NCI-H748 treated with DMSO at 0.1 percent for 48 hours (cell line): Measurements from ENCODE around the gene RAB11FIP4.
"Not testable (repeated sequence)": the region's sequence is repeated elsewhere in the genome, so short reads cannot be mapped to it uniquely, and the experiment has no call there.

ENCODE experiments used
- DNase-seq: peaks from one replicate; lab custom pipeline; 2025; lab: John Stamatoyannopoulos, UW

Gene RAB11FIP4

GRCh38 chr17:31433091-31433790 is 41.8 kb downstream of the RAB11FIP4 start:
- DNase-seq = no peak

- DNase-seq = no peak
Observed at GRCh38 chr17:31433811-31434726, 42.6 kb downstream of the RAB11FIP4 start.

- DNase-seq = no peak
Observed at GRCh38 chr17:31434727-31435050, 43.2 kb downstream of the RAB11FIP4 start.

- DNase-seq = no peak
Observed at GRCh38 chr17:31435581-31435980, 44.1 kb downstream of the RAB11FIP4 start.

- no peak for DNase-seq
Observed at GRCh38 chr17:31437720-31438400, 46.4 kb downstream of the RAB11FIP4 start.

GRCh38 chr17:31439716-31440115 is 48.2 kb downstream of the RAB11FIP4 start:
- no peak for DNase-seq

- DNase-seq = no peak
Observed at GRCh38 chr17:31442276-31442675, 50.8 kb downstream of the RAB11FIP4 start.

- not testable (repeated sequence) for DNase-seq
Observed at GRCh38 chr17:31442856-31443255, 51.4 kb downstream of the RAB11FIP4 start.

GRCh38 chr17:31443386-31443785 is 51.9 kb downstream of the RAB11FIP4 start:
- DNase-seq = no peak

GRCh38 chr17:31444026-31444425 is 52.6 kb downstream of the RAB11FIP4 start:
- no peak for DNase-seq

- DNase-seq = no peak
Observed at GRCh38 chr17:31446195-31446967, 54.9 kb downstream of the RAB11FIP4 start.

- no peak for DNase-seq
Observed at GRCh38 chr17:31448467-31449077, 57.1 kb downstream of the RAB11FIP4 start.

GRCh38 chr17:31449111-31449510 is 57.6 kb downstream of the RAB11FIP4 start:
- no peak for DNase-seq

GRCh38 chr17:31449746-31450145 is 58.3 kb downstream of the RAB11FIP4 start:
- DNase-seq = no peak

GRCh38 chr17:31452101-31452500 is 60.6 kb downstream of the RAB11FIP4 start:
- DNase-seq = no peak

GRCh38 chr17:31452561-31453110 is 61.2 kb downstream of the RAB11FIP4 start:
- DNase-seq = no peak

GRCh38 chr17:31453896-31454295 is 62.4 kb downstream of the RAB11FIP4 start:
- no peak for DNase-seq

GRCh38 chr17:31456814-31457213 is 65.3 kb downstream of the RAB11FIP4 start:
- DNase-seq = no peak

GRCh38 chr17:31457391-31458234 is 66.1 kb downstream of the RAB11FIP4 start:
- no peak for DNase-seq

GRCh38 chr17:31458829-31459228 is 67.4 kb downstream of the RAB11FIP4 start:
- DNase-seq = no peak
